ENCODE data around the gene CBX7. TPM values are rescaled to one million over a fixed set of nuclear protein-coding genes. Genes with fewer than 3 reads are reported as not detected.

The CBX7 gene
- total and polyA plus RNA-seq, 2 experiments from 2014 or later = 2.6 to 11.5 TPM

GRCh38 chr22:39083212-39084165, 69.0 kb downstream of the CBX7 start (continued):
- TF ChIP-seq ZNF462 (CRISPR knock-in tag; IDR thresholded peaks at IDR 0.05) (no peak), ZNF114 (CRISPR knock-in tag; IDR thresholded peaks at IDR 0.05) (no peak), ZNF331 (CRISPR knock-in tag; IDR thresholded peaks at IDR 0.05; ENCODE audit: low read depth) (no peak), JUNB (IDR thresholded peaks at IDR 0.05; ENCODE audit: unreplicated experiment) (no peak), NANOG (IDR thresholded peaks at IDR 0.05; ENCODE audit: borderline replicate concordance) (no peak), EZH2 (IDR thresholded peaks at IDR 0.05; ENCODE audit: low read depth, unreplicated experiment) (no peak)

DNA sequence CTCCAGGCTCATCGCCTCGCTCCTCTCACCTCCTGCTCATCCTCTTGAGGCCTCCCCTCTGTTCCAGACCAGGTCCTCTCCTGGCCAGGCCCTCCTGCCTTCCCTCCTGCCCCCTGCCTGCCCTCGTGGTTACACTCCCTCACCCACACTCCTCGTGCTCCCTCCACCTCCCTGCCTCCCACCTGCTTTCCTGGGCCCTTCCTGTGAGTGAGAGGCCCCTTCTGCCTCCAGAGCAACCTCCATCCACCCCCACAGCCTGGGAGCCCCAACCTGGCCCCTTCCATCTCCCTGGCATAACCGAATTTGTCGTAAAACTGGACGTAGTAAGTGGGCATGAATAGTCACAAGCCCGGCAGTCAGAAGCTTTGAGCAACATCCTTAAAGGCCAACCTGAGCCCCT, 70.9 kb downstream of the CBX7 start:
- TF ChIP-seq ZNF114 (CRISPR knock-in tag; IDR thresholded peaks at IDR 0.05) (no peak), NANOG (IDR thresholded peaks at IDR 0.05; ENCODE audit: borderline replicate concordance) (no peak), STAT1 (IDR thresholded peaks at IDR 0.05; ENCODE audit: unreplicated experiment) (no peak), ZNF331 (CRISPR knock-in tag; IDR thresholded peaks at IDR 0.05; ENCODE audit: low read depth) (no peak), POLR2AphosphoS5 (IDR thresholded peaks at IDR 0.05; ENCODE audit: low read depth) (no peak)
- TF ChIP-seq, protein P1, sequence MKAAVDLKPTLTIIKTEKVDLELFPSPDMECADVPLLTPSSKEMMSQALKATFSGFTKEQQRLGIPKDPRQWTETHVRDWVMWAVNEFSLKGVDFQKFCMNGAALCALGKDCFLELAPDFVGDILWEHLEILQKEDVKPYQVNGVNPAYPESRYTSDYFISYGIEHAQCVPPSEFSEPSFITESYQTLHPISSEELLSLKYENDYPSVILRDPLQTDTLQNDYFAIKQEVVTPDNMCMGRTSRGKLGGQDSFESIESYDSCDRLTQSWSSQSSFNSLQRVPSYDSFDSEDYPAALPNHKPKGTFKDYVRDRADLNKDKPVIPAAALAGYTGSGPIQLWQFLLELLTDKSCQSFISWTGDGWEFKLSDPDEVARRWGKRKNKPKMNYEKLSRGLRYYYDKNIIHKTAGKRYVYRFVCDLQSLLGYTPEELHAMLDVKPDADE (IDR thresholded peaks at IDR 0.05) = no peak
- H3K27ac ChIP-seq (ENCODE audit: low read depth) = no peak overlapping the region
- peaks cover 12% of the 10 kb centered on the region for H3K27me3 Mint-ChIP-seq (ENCODE audit: insufficient read depth, low read depth, poor library complexity)
- H3K79me2 ChIP-seq (replicated peaks; ENCODE audit: insufficient read depth) = no peaks in the 10 kb centered on the region
- peaks cover 5% of the 10 kb centered on the region; the same call in 1 of the 2 replicates for H3K4me1 ChIP-seq (ENCODE audit: insufficient read depth)
- no peak overlapping the region for H3K4me3 Mint-ChIP-seq
- no peaks in the 10 kb centered on the region for H4K20me1 ChIP-seq (replicated peaks; ENCODE audit: insufficient read depth)
- H3K36me3 Mint-ChIP-seq (ENCODE audit: low read depth) = no peaks in the 10 kb centered on the region
- H3K4me3 ChIP-seq = no peak overlapping the region
- no peak for ATAC-seq
- H3K36me3 ChIP-seq (ENCODE audit: insufficient read depth) = no peaks in the 10 kb centered on the region
- no peak overlapping the region for H2AFZ ChIP-seq
- H3K4me2 ChIP-seq = no peak overlapping the region
- H3K4me1 Mint-ChIP-seq = peaks cover 15% of the 10 kb centered on the region
- no peak overlapping the region for H3K27ac Mint-ChIP-seq
- H3F3A ChIP-seq (replicated peaks; ENCODE audit: low read depth) = 0 out of 2 replicates have a peak, but pooled peaks cover 3% of the 10 kb centered on the region
- H3K9me3 Mint-ChIP-seq = no peaks in the 10 kb centered on the region
- no peak for DNase-seq (ENCODE audit: low spot score)
- no peaks in the 10 kb centered on the region for H3K9me2 ChIP-seq (ENCODE audit: insufficient read depth)
- H3K27me3 ChIP-seq (ENCODE audit: insufficient read depth) = no peaks in the 10 kb centered on the region

Data from GM23338 (cell line).